Panc1 (cell line): ENCODE data around the gene FBXL17.

Experiments
- CTCF ChIP-seq: fragments of 450-650 bp; IDR thresholded peaks from 2 replicates; pipeline ENCODE4 v1.5.1; 2017; ENCODE audit warnings: mild to moderate bottlenecking
- POLR2AphosphoS5 ChIP-seq: IDR thresholded peaks from 2 replicates; pipeline ENCODE4 v1.6.1; 2012; ENCODE audit warnings: mild to moderate bottlenecking, low read depth, low read length, moderate library complexity
- REST ChIP-seq, 2 experiments: IDR thresholded peaks; 2 replicates each; pipeline ENCODE4 v1.6.1; 2011 to 2012; ENCODE audit warnings: low read depth in 2 of 2, control low read depth in 1 of 2, low read length in 1 of 2, mild to moderate bottlenecking in 1 of 2, moderate library complexity in 1 of 2; ENCODE audit not compliant: insufficient read depth in 1 of 2
- SIN3A ChIP-seq: IDR thresholded peaks from 2 replicates; pipeline ENCODE4 v1.6.1; 2012; ENCODE audit warnings: low read depth, mild to moderate bottlenecking, low read length, moderate library complexity, borderline replicate concordance; ENCODE audit not compliant: insufficient read depth
- TCF7L2 ChIP-seq: IDR thresholded peaks from 2 replicates; pipeline ENCODE4 v1.6.1; 2011; ENCODE audit warnings: mild to moderate bottlenecking, low read depth, low read length, inconsistent platforms

GRCh38 chr5:107832746-107833145, 549.2 kb downstream of the FBXL17 start:
- TF ChIP-seq CTCF (no peak), TCF7L2 (no peak), POLR2AphosphoS5 (no peak), SIN3A (no peak), REST (IDR thresholded peaks at IDR 0.05; ENCODE audit: insufficient read depth in 1 of 2, low read depth in 2 of 2, low read length in 1 of 2) (no peak)
